Ureter (tissue), 1 donor: ENCODE measurements around the gene GFPT1. TPM values are rescaled to one million over a fixed set of nuclear protein-coding genes. Genes with fewer than 3 reads are reported as not detected.
"Not testable (repeated sequence)": the region's sequence is repeated elsewhere in the genome, so short reads cannot be mapped to it uniquely, and the experiment has no call there.

Experiments used
- DNase-seq: peaks from one replicate; pipeline ENCODE4 v3.0.0-alpha.2; 2020; ENCODE audit warnings: low spot score
- total RNA-seq: library from RNA; stranded (reverse); gene quantifications from one replicate; pipeline ENCODE4 v1.2.4, GENCODE V29; 2023
- donor health status: DM: yes; HTN: yes; CAD: no.

The GFPT1 gene
- total RNA-seq, 1 donor from 2014 or later: 55.3 TPM

- DNase-seq: no peak
Observed at GRCh38 chr2:69383176-69383812, 3.7 kb downstream of the GFPT1 start.

DNA sequence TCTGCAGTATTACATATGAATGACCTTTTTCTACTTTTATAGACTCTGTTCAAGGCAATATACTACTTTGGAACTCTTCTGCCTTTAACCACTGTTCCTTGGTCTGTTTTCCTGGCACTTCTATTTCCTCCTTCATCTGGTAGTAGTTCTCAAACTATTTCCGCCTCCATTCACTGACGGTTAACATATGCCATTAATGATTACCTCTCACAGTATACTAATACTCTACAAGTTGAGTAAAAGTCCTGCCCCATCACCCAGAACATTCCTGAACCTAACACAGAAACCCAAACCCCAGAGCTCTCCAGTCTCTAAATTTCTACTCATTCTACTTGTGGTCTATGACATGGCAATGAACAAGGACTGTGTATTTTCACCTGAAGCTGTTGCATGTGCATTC is 4.5 kb downstream of the GFPT1 start:
- no peak for DNase-seq

DNA sequence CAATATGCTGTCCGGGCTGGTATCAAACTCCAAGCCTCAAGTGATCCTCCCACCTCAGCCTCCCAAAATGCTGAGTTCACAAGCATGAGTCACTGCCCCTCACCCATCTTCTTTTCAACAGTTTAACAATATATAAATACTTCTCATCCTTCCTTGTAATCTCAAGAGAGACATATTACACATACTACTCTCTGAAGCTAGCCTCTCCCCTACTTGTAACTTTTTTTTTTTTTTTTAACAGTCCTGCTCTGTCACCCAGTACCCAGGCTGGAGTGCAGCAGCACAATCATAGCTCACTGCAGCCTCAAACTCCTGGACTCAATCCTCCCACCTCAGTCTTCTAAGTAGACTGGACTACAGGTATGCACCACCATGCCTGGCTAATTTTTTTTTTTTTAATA is 5.7 kb downstream of the GFPT1 start:
- no peak for DNase-seq

DNA sequence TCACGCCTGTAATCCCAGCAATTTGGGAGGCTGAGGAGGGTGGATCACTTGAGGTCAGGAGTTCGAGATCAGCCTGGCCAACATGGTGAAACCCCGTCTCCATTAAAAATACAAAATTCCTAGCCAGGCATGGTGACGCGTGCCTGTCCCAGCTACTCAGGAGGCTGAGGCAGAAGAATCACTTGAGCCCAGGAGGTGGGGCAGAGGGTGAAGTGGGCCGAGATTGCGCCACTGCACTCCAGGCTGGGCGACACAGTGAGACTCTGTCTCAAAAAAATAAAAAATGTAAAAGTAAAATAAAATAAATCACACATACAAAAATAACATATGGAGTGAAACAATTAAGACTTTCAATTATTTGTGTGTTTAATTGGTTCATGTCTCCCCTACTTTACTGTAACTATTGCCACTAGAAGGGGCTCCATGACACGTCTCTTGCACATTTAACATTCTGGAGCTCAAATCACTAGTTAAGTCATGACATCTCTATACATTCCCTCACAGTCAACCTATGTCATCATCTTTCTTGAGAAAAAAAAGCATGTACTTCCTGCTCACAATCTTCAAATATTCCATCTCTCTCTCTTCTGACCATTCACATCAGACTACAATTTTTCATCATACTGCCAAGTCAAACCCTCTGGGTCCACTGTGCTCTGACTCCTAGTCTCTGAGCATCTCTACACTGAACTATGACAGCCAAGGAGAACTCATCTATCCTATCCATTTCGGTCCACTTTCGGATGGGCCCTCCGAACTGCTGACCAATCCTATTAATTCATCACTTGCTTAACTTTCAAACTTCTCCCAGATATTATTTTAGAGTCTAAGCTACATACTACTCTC is 6.7 kb downstream of the GFPT1 start:
- no peak for DNase-seq

DNA sequence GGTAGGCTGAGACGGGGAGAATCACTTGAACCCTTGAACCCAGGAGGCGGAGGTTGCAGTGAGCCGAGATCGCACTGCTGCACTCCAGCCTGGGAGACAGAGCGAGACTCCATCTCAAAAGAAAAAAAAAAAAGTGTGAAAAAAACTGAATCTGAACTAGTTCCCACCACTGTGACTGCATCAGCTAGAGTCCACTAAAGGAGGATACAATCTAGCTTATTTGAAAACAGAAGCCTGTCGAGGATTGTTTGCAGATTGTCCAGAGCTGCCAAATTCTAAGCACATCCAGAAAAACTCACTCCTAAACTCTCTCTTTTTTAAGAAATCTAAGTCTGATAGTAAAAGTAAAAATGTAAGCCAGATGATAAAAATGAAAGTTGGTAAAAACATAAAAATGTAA is 10.6 kb downstream of the GFPT1 start:
- DNase-seq: no peak

DNA sequence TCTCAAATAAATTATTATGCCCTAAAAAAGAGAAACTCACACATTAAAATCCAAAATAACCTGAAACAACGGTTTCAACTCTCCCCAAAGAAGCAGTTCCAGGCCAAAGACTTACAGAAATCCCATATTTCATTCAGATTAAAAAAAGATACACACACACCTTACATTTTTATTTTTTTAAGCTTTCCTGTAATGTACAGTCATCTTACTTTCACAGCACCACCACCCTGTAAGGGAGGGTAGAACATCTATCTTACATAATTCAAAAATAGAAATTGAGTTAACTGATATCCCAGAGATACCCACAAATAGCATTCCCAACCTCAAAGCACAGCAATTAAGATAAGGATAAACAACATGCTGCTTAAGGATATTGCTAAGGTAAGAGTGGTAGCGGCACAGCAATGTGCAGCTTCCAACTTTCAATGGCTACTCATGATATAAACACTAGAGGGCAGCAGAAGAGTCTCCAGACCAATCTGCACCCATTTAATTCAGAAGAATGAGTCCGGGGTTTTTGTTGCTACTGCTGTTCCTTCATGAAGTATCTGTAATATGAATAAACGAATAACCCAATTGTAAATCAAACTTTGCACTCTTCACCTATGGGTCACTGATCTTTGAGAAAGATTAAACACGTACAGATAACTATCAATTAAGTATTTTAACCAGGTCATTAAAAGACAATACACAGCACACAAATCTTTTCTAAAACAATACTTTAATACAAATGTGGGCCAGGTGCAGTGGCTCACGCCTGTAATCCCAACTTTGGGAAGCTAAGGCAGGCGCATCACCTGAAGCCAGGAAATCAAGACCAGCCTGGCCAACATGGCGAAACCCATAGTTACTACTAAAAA is 11.3 kb downstream of the GFPT1 start:
- DNase-seq: no peak

GRCh38 chr2:69372767-69373166 is 14.3 kb downstream of the GFPT1 start:
- no peak for DNase-seq

GRCh38 chr2:69369802-69370201 is 17.2 kb downstream of the GFPT1 start:
- no peak for DNase-seq

DNA sequence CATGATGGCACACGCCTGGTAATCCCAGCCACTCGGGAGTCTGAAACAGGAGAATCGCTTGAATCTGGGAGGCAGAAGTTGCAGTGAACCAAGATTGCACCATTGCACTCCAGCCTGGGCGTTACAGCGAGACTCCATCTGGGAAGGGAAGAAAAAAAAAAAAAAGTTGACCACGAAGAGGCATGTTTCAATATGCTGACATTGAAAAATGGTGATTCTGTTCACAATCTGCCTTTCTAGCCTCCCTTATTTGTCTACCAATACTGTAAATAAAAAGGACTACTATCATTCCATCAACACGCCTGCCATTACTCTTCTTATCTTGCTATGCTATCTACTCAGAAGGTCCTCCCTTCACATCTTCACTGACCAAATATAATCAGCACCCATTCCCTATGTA is 18.4 kb downstream of the GFPT1 start:
- no peak for DNase-seq

DNA sequence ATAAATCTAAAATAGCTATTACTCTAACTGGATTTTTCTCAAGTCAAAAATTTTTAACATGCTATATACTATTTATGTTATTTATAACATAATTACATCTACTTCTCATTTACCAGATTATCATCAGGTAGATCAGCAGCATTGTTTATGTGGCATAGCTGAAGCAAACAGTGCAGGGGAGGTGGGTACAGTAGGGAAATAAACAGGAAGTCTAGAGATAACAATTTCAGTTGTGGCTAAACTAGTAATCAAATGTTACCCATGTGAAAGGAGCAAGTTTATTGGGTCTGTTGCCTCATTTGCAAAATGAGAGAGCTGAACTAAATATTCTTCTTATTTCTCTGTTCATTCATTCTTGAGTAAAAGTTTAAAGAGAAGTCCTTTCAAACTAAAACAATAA is 27.7 kb downstream of the GFPT1 start:
- no peak for DNase-seq

GRCh38 chr2:69358914-69359313 is 28.1 kb downstream of the GFPT1 start:
- DNase-seq: no peak

GRCh38 chr2:69356471-69356870 is 30.6 kb downstream of the GFPT1 start:
- DNase-seq: no peak

- DNase-seq: not testable (repeated sequence)
Observed at GRCh38 chr2:69354976-69355375, 32.1 kb downstream of the GFPT1 start.

GRCh38 chr2:69353360-69353759 is 33.7 kb downstream of the GFPT1 start:
- DNase-seq: no peak

DNA sequence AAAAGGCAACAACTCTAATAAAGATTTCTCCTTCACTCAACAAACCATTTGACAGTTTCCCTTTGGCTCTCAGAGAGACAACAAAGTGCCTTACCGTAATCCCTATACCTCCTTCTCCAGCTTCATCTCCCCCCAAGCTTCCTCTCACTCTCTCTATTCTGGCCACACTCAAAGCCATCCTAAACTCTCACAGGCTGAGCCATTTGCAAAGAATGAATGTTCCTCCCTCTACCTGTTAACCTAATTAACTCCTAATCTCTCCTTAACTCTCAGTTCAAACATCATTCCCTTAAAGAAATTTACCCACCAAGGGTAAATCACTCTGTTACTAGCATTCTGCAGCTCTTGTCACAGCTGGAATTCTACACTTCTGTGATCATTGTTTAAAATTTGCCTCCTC is 38.2 kb downstream of the GFPT1 start:
- no peak for DNase-seq

- no peak for DNase-seq
Observed at GRCh38 chr2:69345434-69345833, 41.6 kb downstream of the GFPT1 start.

GRCh38 chr2:69344305-69344704 is 42.7 kb downstream of the GFPT1 start:
- DNase-seq: no peak

DNA sequence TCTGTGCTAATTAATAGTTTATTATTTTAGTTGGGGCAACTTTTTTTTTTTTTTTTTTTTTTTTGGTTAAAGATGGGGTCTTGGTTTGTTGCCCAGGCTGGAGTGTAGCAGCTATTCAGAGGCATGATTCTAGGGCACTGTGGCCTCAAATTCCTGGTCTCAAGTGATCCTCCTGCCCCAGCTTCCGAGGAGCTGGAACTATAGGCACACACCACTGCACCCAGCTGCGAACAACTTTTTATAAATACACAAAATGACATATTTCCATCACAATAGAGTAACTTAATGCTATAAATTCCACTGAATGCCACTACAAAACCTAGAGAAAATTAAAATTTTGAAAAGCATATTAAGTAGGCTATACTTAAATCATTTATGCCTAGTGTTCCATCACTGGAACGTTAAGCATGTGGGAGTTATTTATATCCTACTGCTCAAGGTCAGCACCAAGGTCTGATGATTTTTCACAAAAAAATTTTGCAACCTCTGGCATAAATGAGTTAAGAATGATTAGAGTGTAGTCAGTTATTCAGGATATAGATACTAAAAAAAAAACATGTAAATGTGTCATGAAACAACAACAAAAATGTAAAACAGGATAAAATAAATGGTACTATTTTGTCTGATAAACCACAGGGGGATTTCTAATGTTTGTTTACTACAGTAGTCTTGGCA is 46.8 kb downstream of the GFPT1 start:
- DNase-seq: no peak

- no peak for DNase-seq
Observed at GRCh38 chr2:69335311-69335710, 51.7 kb downstream of the GFPT1 start.

DNA sequence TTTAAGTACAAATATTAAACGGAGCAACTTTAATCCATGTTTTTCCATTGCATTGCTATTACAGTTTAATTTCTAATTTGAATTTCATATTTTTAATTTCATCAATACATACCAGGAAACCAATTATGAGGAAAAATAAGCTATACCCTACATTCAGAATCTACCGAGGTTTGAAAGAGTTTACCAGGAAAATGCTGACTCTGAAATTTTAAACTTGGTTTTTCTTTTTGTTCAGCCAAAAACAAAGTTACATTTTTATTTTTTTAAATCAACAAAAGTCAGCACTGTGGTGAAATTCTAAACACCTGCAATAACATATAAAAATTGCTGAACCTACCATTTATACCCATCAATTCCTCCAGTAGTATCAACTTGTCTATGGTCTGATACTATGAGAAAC is 53.7 kb downstream of the GFPT1 start:
- DNase-seq: no peak

DNA sequence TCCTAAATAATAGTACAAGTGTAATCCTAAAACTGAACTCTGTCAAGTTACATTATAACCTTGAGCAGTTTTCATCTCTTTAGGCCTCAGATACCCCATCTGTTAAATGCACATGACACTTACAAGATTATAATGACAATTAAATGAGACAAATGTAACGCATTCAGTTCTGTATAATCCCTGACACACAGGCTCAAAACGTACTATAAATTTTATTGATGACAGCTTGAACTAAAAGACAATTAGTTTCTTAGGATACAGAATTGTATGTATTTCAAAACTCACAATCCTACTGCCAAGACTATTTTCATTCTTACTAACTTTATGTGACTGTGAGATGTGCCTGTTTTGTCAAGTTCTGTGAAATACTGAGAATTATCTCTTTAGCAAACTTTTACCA is 56.2 kb downstream of the GFPT1 start:
- no peak for DNase-seq

DNA sequence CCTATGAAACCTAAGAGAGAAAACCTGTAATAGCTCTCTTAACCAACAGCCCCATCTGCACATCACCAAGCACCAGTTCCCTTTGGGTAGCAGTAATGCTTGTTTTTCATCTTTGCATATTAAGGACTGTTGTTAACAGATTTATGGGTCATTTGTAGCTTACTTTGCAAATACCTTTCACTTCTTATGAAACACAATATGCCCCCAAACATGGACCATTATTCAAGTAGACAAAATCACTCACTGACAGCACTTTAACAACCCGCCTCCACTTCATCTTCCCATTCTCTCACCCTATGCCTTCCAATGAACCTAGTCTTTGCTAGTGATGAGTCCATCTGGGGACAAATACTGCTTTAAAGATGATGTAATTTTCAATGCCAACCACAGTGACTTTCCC is 64.4 kb downstream of the GFPT1 start:
- no peak for DNase-seq
